Hindlimb muscle (tissue), 1 donor: ENCODE data around the gene WIPF1. TPM values are rescaled to one million over a fixed set of nuclear protein-coding genes. Genes with fewer than 3 reads are reported as not detected.

Source experiments
- DNase-seq: peaks from one replicate; pipeline ENCODE4 v3.0.0-alpha.2; 2013
- polyA plus RNA-seq: library from polyadenylated mRNA; unstranded; fragments of 120-200 nt; gene quantifications from one replicate; pipeline ENCODE4 v1.2.1, GENCODE V29; 2013; ENCODE audit not compliant: insufficient read length

Gene WIPF1
- polyA plus RNA-seq, 1 donor, result 39.0 TPM

- DNase-seq, result no peak
Measured at GRCh38 chr2:174595116-174595809, 2.3 kb downstream of the WIPF1 start.

- no peak for DNase-seq
Measured at GRCh38 chr2:174594456-174594855, 3.1 kb downstream of the WIPF1 start.

- no peak for DNase-seq
Measured at GRCh38 chr2:174593574-174594203, 3.9 kb downstream of the WIPF1 start.

DNA sequence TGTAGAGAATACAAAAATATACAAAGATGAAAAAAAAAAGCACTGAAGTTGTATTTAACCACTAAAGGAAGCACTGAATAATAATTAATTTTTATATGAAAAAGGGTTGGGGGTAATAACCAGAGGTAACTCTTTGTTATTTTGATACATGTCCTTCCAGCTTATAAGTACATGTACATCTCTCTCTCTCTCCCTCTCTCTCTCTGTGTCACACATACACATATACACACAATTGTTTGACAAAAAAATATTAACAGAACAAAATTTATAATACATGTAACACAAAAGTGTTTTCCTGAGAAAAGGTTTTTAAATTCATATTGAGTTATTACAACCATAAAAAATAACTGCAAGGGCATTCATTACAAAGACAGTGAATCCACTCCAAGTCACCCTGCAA is 4.6 kb downstream of the WIPF1 start:
- no peak for DNase-seq

DNA sequence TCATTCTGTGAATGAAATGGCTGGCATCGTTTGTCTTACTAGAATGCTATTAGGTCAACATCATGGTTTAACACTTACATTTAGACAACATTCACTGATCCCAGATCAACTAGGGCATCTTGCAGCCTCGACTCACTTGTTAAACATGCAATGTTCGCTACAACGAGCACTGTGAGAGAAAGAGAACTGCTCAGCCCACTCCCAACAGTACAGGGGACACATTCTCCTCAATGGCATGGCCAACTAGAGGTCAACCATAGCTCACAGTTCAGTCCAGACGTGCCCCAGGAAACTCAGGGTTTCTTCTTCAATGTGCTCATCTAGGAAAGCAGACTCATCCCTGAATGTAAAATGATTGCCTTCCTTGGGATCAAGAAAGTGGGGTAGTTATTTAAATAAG is 5.9 kb downstream of the WIPF1 start:
- no peak for DNase-seq

DNA sequence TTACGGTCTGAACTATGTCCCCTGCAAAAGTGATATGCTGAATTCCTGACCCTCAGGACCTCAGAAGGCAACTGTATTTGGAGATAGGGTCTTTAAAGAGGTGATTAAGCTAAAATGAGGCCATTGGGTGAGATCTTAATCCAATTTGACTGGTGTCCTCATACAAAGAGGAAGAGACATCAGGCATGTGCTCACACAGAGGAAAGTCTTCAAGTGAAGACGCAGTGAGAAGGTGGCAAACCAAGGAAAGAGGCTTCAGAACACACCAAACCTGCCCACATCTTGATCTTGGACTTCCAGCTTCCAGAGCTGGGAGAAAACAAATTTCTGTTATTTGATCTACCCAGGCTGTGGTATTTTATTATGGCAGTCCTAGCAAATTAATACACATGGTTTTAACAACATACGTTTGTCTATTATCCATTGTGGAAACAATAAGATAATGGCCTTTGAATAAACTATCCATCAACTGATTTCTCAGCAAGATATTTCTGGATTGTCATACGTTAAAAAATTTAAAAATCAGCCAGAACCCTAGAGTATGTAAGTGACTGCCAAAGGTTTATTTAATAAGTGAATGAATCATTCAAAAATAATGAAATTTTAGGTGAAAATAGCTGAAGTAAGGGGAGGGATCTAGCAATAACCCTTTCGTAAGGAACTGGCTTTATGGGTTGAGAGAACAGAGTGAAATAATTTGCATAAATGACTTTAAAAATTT is 6.5 kb downstream of the WIPF1 start:
- no peak for DNase-seq

DNA sequence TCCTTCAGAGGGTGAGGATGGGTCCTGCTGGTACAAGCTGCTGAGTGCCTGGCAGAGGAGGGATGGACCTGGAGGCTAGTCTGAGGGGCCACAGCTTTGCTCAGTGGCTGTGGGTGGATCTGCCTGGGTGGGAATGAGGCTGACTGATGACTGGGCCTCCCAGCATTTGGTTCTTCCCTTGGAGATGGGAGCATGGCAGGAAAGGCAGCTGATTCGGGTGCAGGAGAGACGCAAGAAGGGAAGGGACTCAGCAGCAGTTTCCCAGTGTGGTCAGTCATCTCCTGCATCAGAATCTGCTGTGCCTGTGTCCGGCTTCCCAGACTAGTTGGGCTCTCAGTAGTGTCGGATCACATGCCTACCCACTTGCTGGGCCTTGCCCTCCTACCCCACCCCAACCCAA is 7.3 kb downstream of the WIPF1 start:
- no peak for DNase-seq

DNA sequence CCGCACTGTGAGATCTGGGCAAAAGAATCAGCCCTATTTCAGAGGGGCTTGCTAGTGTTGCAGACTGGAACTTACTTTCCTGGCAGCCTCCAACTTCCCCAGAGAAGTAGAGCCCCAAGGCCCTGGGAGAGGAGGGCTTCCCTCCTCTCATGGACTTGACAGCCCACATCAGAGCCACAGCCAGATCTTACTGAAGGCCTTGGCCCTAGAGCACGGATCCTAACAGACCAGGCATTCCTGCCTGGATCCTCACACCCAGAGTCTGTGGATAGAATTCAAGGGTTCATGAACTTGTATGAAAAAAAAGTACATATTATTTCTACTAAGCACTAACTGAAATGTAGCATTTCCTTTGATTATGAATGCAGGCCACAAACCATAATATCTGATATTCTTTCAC is 8.3 kb downstream of the WIPF1 start:
- no peak for DNase-seq

DNA sequence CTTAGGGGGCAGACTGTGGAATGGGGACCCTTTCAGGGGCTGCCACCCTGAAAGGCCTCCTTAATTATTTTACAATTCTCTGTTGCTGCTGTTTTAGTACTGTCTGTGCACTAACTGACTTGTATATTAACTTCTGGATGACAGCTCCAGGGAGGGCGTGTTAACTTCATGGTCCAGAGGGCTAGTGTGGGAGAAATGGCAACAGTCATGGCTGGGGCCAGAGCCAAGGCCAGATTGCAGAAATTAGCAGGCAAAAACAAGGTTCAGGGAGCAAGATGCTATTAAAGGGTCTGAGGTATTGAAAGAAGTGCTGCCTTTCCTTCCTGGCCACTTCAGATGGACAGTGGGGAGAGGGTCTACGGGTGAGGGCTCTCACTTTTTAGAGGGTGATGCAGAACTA is 9.1 kb downstream of the WIPF1 start:
- no peak for DNase-seq

DNA sequence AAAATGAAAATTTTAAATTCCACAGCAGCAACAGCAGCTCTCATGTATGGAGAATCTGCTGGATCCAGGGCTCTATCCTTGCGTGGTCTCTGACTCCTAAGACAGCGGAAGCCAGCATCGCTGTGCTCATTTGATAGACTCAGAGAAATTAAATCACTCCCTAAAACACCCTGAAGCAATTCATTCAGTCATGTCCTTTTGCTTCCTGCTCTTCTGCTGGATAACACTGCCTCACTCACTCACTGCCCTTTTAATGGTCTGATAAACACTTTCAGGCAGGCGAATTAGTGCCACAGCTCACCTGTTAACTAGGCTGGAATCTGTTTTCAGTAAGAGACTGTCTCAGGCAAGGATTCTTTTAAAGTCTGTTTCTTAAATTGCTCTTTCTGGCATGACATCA is 10.0 kb downstream of the WIPF1 start:
- no peak for DNase-seq

DNA sequence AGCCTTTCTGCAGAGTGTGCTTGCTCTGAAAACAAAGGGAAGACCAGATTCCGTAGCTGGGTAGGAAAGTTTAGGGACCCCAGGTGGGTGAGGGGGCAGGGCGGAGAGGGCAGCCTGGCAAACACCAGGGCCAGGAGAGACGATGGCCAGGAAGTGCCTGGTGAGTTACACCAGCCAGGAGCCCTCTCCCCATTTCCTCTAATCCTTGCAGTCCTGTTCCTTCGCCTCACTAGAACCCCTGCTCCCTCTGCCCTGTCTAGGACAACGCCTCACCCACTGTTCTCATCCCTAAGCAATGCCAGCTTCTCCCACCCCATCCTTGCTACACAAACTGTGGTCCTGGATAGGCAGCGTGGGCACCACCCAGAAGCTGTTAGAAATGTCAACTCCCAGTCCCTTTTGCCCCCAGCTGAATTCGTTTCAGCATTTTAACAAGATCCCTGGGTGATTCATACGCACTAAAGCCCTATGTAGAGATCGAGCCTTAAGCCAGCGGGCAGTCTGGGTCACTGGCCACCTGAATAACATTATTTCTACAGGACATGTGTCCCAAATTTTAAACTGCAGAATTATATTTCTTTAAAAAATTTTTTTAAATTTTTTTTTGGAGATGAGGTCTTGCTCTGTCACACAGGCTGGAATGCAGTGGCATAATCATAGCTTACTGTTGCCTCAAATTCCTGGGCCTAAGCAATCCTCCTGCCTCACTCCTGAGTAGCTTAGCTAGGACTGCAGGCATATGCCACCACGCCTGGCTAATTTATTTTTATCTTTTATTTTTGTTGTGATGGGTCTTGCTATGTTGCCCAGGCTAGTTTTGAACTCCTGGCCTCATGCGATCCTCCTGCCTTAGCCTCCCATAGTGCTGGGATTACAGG is 10.9 kb downstream of the WIPF1 start:
- DNase-seq, result no peak

DNA sequence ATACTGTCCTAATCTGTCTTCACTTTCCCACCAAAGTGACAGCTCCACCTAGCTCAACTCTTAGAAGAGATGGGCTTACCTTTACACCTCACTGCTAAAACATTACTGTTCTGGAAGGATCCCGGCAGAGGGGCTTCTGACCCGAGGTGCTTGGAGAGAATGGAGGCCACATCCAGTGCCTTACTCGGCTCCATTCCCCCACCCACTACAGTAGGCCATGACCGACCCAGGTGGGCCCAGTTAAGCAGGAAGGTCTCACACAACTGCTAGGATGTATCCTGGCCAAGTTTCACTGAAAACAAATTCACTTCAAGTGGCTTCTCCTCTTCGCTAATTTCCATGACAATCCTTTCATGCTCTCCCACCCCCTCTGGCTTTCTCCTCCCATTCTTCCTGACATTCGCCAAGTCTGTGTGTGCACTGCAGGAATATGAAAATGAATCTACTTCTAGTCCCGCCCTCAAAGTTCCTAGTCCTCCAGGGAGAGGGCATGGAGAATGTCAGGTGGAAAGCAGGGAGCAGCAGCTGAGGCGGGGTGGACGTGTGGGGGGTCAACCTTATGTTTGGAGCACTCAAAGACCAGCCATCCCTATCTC is 11.8 kb downstream of the WIPF1 start:
- DNase-seq, result no peak

DNA sequence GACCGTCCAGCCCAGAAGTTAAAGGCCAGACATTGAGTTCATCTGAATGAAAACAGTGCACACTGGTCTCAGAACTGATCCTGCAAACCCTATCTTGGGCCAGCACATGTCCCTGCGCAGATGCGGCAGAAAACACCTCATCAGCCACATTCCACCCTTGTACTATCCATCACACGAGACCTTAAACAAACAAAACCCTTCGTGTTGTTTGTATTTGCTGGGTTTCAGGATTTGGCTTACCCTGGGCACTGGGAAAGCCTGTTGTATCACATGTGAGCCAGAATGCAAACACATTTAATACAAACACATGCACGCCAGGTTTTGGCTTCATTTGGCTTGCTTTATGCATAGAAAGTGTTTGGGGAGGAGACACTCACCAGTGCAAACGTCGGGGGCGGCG is 12.5 kb downstream of the WIPF1 start:
- DNase-seq, result no peak

DNA sequence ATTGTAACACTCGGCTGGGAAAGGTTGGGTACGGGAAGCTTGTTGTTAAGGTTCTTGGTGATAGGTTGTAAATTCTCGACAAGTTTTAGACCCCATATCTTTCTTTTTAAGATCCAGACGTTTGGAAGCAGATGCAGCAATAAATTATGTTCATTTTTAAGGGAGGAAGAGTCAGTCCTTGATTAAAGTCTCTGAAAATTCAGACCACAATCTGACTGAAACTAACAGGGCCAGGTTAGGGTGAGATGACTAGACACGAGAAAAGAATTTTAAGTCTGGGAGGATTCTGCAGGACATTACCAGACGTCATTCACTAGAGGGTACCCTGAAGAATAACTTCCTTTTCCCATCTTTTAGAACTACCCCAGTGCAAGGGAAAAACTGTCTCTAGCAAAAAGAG is 16.1 kb downstream of the WIPF1 start:
- no peak for DNase-seq

- DNase-seq, result peak; percentile 64
Measured at GRCh38 chr2:174580951-174581350, 16.7 kb downstream of the WIPF1 start.

- no peak for DNase-seq
Measured at GRCh38 chr2:174577967-174578589, 19.5 kb downstream of the WIPF1 start.

- DNase-seq, result no peak
Measured at GRCh38 chr2:174575124-174575776, 22.4 kb downstream of the WIPF1 start.

- no peak for DNase-seq
Measured at GRCh38 chr2:174574657-174575056, 22.9 kb downstream of the WIPF1 start.

GRCh38 chr2:174573621-174574081 is 24.0 kb downstream of the WIPF1 start:
- no peak for DNase-seq

DNA sequence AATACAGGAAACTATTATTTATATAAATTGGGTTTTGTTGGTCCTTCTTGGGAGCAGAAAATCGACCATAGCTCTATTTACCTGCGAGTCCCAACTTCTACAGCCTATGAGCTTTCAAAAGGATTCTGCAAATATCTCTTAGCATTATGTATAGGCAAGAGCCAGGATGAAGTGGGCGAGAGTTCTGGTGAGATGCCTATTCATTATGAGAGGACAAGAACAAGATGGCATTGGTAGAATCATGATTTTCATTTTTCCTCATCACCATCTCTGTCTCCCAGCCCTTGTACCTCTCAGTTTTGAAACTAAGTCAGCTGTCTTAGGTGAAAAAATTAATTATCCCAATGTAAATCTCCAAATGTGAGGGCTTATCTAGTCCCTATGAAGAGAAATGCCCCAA is 25.0 kb downstream of the WIPF1 start:
- no peak for DNase-seq

- no peak for DNase-seq
Measured at GRCh38 chr2:174571669-174572323, 25.8 kb downstream of the WIPF1 start.
